H54 (cell line): ENCODE data around the gene PNMA8A.

Source experiments
- DNase-seq: peaks from one replicate; pipeline ENCODE4 v3.0.0; 2011; ENCODE audit warnings: low spot score, mixed read lengths; ENCODE audit not compliant: insufficient read length
- FAIRE-seq: peaks from 3 replicates; lab custom pipeline; 2011; peaks lifted over from hg19 to GRCh38; lab: Jason Lieb, UNC
- POLR2A ChIP-seq: IDR thresholded peaks from 2 replicates; pipeline ENCODE4 v1.6.1; 2011; ENCODE audit warnings: low read depth, mild to moderate bottlenecking, low read length

PNMA8A gene

DNA sequence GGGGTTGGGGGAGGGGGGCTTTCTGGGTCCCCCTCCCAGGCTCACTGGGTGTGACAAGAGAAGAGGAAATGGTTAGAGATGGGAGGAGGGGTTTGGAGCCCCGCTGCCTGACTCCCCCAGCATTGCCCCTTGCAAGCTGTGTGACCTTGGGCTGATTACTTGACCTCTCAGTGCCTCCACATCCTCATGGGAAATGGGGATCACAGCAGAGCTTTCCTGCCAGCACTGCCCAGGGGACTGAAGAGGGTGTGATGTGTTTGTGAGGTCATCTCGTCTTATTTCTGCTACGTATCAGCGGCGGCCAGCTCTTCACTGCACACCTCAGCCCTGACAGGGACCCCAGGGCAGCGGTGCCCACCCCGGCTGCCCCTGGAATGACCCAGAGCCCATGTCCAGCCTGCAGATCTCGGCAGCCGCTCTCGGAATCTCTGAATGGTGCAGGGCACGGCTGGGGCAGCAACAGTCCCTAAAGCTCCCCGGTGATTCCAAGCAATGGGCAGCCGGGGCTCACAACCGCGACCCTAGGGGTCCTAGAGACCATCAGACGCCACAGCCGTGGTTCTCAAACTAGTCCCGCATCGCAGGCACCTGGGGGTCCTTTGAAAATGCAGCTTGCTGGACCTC lies 15.9 kb upstream of the PNMA8A start:
- DNase-seq, result no peak
- no peak for TF ChIP-seq POLR2A
- no peak for FAIRE-seq

GRCh38 chr19:46486358-46486757 lies 15.0 kb upstream of the PNMA8A start:
- FAIRE-seq (no peak), DNase-seq (no peak)
- no peak for TF ChIP-seq POLR2A

- no peak for FAIRE-seq
- no peak for DNase-seq
- no peak for TF ChIP-seq POLR2A
These were observed 13.3 kb upstream of the PNMA8A start for GRCh38 chr19:46484656-46485055.

- no peak for TF ChIP-seq POLR2A
- DNase-seq, result no peak
- FAIRE-seq, result no peak
These were observed 11.3 kb upstream of the PNMA8A start for GRCh38 chr19:46482631-46483030.

DNA sequence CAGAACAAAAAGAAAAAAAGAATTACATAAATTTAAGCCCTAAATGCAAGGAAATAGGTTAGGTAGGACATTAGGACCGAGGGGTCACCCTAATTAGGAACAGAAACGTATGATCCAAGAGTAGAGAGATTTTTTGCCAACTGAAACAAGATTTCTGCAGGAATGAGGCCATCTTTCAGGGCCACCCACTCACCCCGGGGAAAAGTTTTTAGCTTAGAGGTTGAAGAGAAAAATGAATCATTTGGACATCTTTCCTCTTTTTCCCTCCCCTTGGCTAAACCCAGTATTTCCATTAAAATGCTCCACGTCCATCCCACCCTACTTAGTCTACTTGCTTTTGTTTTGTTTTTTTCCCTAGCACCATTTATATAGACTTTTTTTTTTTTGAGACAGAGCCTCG lies 10.6 kb upstream of the PNMA8A start:
- TF ChIP-seq POLR2A, result no peak

GRCh38 chr19:46481223-46481848 lies 10.0 kb upstream of the PNMA8A start:
- no peak for TF ChIP-seq POLR2A
- DNase-seq, result no peak
- no peak for FAIRE-seq

More for the DNA sequence above, 10.6 kb upstream of the PNMA8A start:
- FAIRE-seq (no peak), DNase-seq (no peak)

GRCh38 chr19:46480415-46480814 lies 9.1 kb upstream of the PNMA8A start:
- no peak for FAIRE-seq
- no peak for DNase-seq
- TF ChIP-seq POLR2A, result no peak

GRCh38 chr19:46478356-46478986 lies 7.1 kb upstream of the PNMA8A start:
- no peak for DNase-seq
- TF ChIP-seq POLR2A, result no peak
- no peak for FAIRE-seq

- no peak for TF ChIP-seq POLR2A
- DNase-seq (no peak), FAIRE-seq (no peak)
These were observed 4.6 kb upstream of the PNMA8A start for GRCh38 chr19:46475986-46476385.

GRCh38 chr19:46474211-46474610 lies 2.8 kb upstream of the PNMA8A start:
- FAIRE-seq, result no peak
- DNase-seq, result no peak
- TF ChIP-seq POLR2A, result no peak

- no peak for DNase-seq
- TF ChIP-seq POLR2A, result no peak
- FAIRE-seq, result no peak
These were observed 1.2 kb upstream of the PNMA8A start for GRCh38 chr19:46472592-46472991.

- FAIRE-seq (no peak), DNase-seq (no peak)
- TF ChIP-seq POLR2A, result no peak
These were observed 614 bp upstream of the PNMA8A start for GRCh38 chr19:46471811-46472543.

DNA sequence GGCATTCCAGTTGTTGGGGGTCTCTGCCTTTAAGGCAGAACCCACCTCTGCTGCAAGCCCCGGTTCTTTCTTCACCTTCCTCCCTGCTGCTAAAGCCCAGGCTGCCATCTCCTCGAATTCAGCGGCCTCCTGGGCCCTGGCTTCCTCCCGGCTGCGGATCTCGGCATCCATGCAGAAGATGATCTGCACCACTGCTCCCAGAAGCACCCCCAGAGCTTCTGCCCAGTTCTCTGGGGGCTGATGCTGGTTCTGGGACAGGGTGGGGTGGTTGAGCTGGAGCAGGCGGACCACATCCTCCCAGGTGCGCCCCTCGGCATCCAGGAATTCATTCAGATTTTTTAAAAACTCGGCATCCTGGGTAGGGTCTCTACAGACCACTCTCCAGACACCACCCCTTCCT lies 987 bp downstream of the PNMA8A start:
- no peak for TF ChIP-seq POLR2A
- FAIRE-seq, result no peak
- DNase-seq, result no peak

- DNase-seq (no peak), FAIRE-seq (no peak)
- TF ChIP-seq POLR2A, result no peak
These were observed 1.7 kb downstream of the PNMA8A start for GRCh38 chr19:46469541-46470185.
